ENCODE results near the gene CD28. TPM values are rescaled to one million over a fixed set of nuclear protein-coding genes. Genes with fewer than 3 reads are reported as not detected.

Gene CD28
- total and polyA plus RNA-seq, 2 donors (not counting 3 experiments of a cell fraction or from before 2014, with no cell fraction given): 0.15 TPM; not detected in 1

GRCh38 chr2:203759690-203760365 is 53.4 kb downstream of the CD28 start:
- BruUV-seq (replicated peaks): no TSS peak
- Histone ChIP-seq H3K4me1 (ENCODE audit: control insufficient read depth, extremely low read depth, insufficient read depth, low read length) (peaks cover 7% of the 10 kb centered on the region), H3K4me2 (ENCODE audit: insufficient read depth, low read length) (no peak overlapping the region), H3K9me1 (replicated peaks; ENCODE audit: control insufficient read depth, extremely low read depth, insufficient read depth, low read length) (no peaks in the 10 kb centered on the region), H2AFZ (ENCODE audit: low read depth, low read length) (peak overlapping the region; percentile 73), H3K4me3 (replicated peaks in 1 of 3; ENCODE audit: insufficient read depth in 1 of 3, low read depth in 1 of 3, low read length in 3 of 3) (no peak overlapping the region), H3K27ac (ENCODE audit: insufficient read depth, low read depth, low read length) (no peak overlapping the region), H3K27me3 (ENCODE audit: control insufficient read depth in 2 of 2, insufficient read depth in 2 of 2, low read length in 2 of 2) (no peaks in the 10 kb centered on the region), H3K36me3 (ENCODE audit: control insufficient read depth in 2 of 2, extremely low read depth in 1 of 2, insufficient read depth in 2 of 2, low read length in 2 of 2) (no peaks in the 10 kb centered on the region), H4K20me1 (replicated peaks; ENCODE audit: control insufficient read depth, extremely low read depth, insufficient read depth, low read length) (no peaks in the 10 kb centered on the region), H3K9ac (replicated peaks; ENCODE audit: extremely low read depth, insufficient read depth, low read length) (no peak overlapping the region), H3K79me2 (ENCODE audit: control insufficient read depth, insufficient read depth, low read length) (no peaks in the 10 kb centered on the region), H3K9me3 (replicated peaks; ENCODE audit: control insufficient read depth, insufficient read depth, low read length) (no peaks in the 10 kb centered on the region)
- dilution Hi-C loops (cut with MboI; ENCODE audit: extremely low pct_ligation_motif_present, low sequenced_read_pairs): no loop called here
- ChIA-PET POLR2A (no interaction called here), CTCF (no interaction called here)
- intact Hi-C loops (cut with micrococcal nuclease): no loop called here
- DNase-seq (ENCODE audit: low read depth, low spot score) (peak; percentile 37), FAIRE-seq (peak; percentile 40)
- no peak for TF ChIP-seq JUN (IDR thresholded peaks at IDR 0.05; ENCODE audit: borderline replicate concordance, insufficient read depth, insufficient read length, low read depth)
- TF ChIP-seq POLR2AphosphoS5 (IDR thresholded peaks at IDR 0.05; ENCODE audit: insufficient read depth, low read depth, low read length): peak; percentile 42
- peak; percentile 51 for TF ChIP-seq GATA2 (IDR thresholded peaks at IDR 0.05; ENCODE audit: insufficient read depth, insufficient read length, low read depth, low read length)
- no peak for TF ChIP-seq POLR2A (IDR thresholded peaks at IDR 0.05; ENCODE audit: low read depth, low read length)
- no peak for TF ChIP-seq MYC (IDR thresholded peaks at IDR 0.05; ENCODE audit: low read depth, low read length)
- TF ChIP-seq FOS (IDR thresholded peaks at IDR 0.05; ENCODE audit: borderline replicate concordance, insufficient read depth, low read length): peak; percentile 72

- no TSS peak for BruUV-seq (replicated peaks)
- no peak overlapping the region for H3K9ac ChIP-seq (replicated peaks; ENCODE audit: extremely low read depth, insufficient read depth, low read length)
- H3K4me2 ChIP-seq (ENCODE audit: insufficient read depth, low read length): no peak overlapping the region
- H3K9me1 ChIP-seq (replicated peaks; ENCODE audit: control insufficient read depth, extremely low read depth, insufficient read depth, low read length): no peaks in the 10 kb centered on the region
- no peak overlapping the region for H2AFZ ChIP-seq (ENCODE audit: low read depth, low read length)
- no peaks in the 10 kb centered on the region for H3K79me2 ChIP-seq (ENCODE audit: control insufficient read depth, insufficient read depth, low read length)
- dilution Hi-C loops (cut with MboI; ENCODE audit: extremely low pct_ligation_motif_present, low sequenced_read_pairs) (no loop called here), intact Hi-C loops (cut with micrococcal nuclease) (no loop called here)
- no peak for FAIRE-seq
- ChIA-PET CTCF (no interaction called here), POLR2A (no interaction called here)
- H3K4me1 ChIP-seq (ENCODE audit: control insufficient read depth, extremely low read depth, insufficient read depth, low read length): peaks cover 7% of the 10 kb centered on the region
- H3K36me3 ChIP-seq (ENCODE audit: control insufficient read depth in 2 of 2, extremely low read depth in 1 of 2, insufficient read depth in 2 of 2, low read length in 2 of 2): no peaks in the 10 kb centered on the region
- H3K27me3 ChIP-seq (ENCODE audit: control insufficient read depth in 2 of 2, insufficient read depth in 2 of 2, low read length in 2 of 2): no peaks in the 10 kb centered on the region
- H3K27ac ChIP-seq (ENCODE audit: insufficient read depth, low read depth, low read length): no peak overlapping the region
- no peak for DNase-seq (ENCODE audit: low read depth, low spot score)
- TF ChIP-seq POLR2AphosphoS5 (IDR thresholded peaks at IDR 0.05; ENCODE audit: insufficient read depth, low read depth, low read length) (no peak), MYC (IDR thresholded peaks at IDR 0.05; ENCODE audit: low read depth, low read length) (no peak), CTCF (IDR thresholded peaks at IDR 0.05; ENCODE audit: extremely low read depth in 1 of 2, insufficient read depth in 1 of 2, low read depth in 1 of 2, low read length in 2 of 2) (no peak), JUN (IDR thresholded peaks at IDR 0.05; ENCODE audit: borderline replicate concordance, insufficient read depth, insufficient read length, low read depth) (no peak), GATA2 (IDR thresholded peaks at IDR 0.05; ENCODE audit: insufficient read depth, insufficient read length, low read depth, low read length) (no peak), MAX (IDR thresholded peaks at IDR 0.05; ENCODE audit: insufficient read depth, insufficient read length) (no peak), POLR2A (IDR thresholded peaks at IDR 0.05; ENCODE audit: low read depth, low read length) (no peak), EZH2 (IDR thresholded peaks at IDR 0.05; ENCODE audit: borderline replicate concordance, low read depth, low read length, severe bottlenecking) (no peak), FOS (IDR thresholded peaks at IDR 0.05; ENCODE audit: borderline replicate concordance, insufficient read depth, low read length) (no peak)
- H3K9me3 ChIP-seq (replicated peaks; ENCODE audit: control insufficient read depth, insufficient read depth, low read length): no peaks in the 10 kb centered on the region
- H4K20me1 ChIP-seq (replicated peaks; ENCODE audit: control insufficient read depth, extremely low read depth, insufficient read depth, low read length): no peaks in the 10 kb centered on the region
- no peak overlapping the region for H3K4me3 ChIP-seq (replicated peaks in 1 of 3; ENCODE audit: insufficient read depth in 1 of 3, low read depth in 1 of 3, low read length in 3 of 3)
Measured at GRCh38 chr2:203761121-203761520, 54.7 kb downstream of the CD28 start.
